Keratinocyte (primary cell): ENCODE data around the gene PIEZO1. TPM values are rescaled to one million over a fixed set of nuclear protein-coding genes. Genes with fewer than 3 reads are reported as not detected.

ENCODE experiments used
- DNase-seq: peaks from one replicate; pipeline ENCODE4 v3.0.0-alpha.2; 2011; ENCODE audit warnings: low read depth, missing footprints, low spot score
- FAIRE-seq: peaks from 2 replicates; lab custom pipeline; 2011; peaks lifted over from hg19 to GRCh38; lab: Jason Lieb, UNC
- H2AFZ ChIP-seq: 2 replicates; pipeline ENCODE4 v1.6.0; 2012; ENCODE audit warnings: low read length, control low read depth, inconsistent platforms; ENCODE audit not compliant: control insufficient read depth
- H3K27ac ChIP-seq: 2 replicates; pipeline ENCODE4 v1.5.1; 2011; ENCODE audit warnings: low read length; ENCODE audit not compliant: control insufficient read depth, insufficient read depth
- H3K27me3 ChIP-seq: 3 replicates; pipeline ENCODE4 v1.6.0; 2011; ENCODE audit warnings: low read length; ENCODE audit not compliant: control insufficient read depth, insufficient read depth; ENCODE audit errors: extremely low read depth
- H3K36me3 ChIP-seq, 2 experiments: 2 replicates in 1 of 2; 3 replicates in 1 of 2; pipeline ENCODE4 v1.5.1; 2011; ENCODE audit warnings: low read length in 2 of 2, mild to moderate bottlenecking in 1 of 2; ENCODE audit not compliant: control insufficient read depth in 2 of 2, insufficient read depth in 2 of 2; ENCODE audit errors: extremely low read depth in 1 of 2
- H3K4me1 ChIP-seq: 3 replicates; pipeline ENCODE4 v1.5.1; 2011; ENCODE audit warnings: low read length; ENCODE audit not compliant: control insufficient read depth, insufficient read depth; ENCODE audit errors: extremely low read depth
- H3K4me2 ChIP-seq: 3 replicates; pipeline ENCODE4 v1.6.0; 2011; ENCODE audit warnings: low read depth, low read length; ENCODE audit not compliant: control insufficient read depth, insufficient read depth; ENCODE audit errors: extremely low read depth
- H3K4me3 ChIP-seq, 3 experiments: fragments of 200-600 bp in 1 of 3; sonication (generic) in 1 of 3; 2 replicates in 2 of 3; 3 replicates in 1 of 3; pipeline ENCODE4 v1.5.1; 2011 to 2016; ENCODE audit warnings: low read length in 3 of 3, mild to moderate bottlenecking in 3 of 3, control low read depth in 2 of 3, inconsistent platforms in 1 of 3, low read depth in 1 of 3, mixed read lengths in 1 of 3, mixed run types in 1 of 3, moderate library complexity in 1 of 3; ENCODE audit not compliant: control insufficient read depth in 2 of 3, insufficient read depth in 2 of 3; ENCODE audit errors: extremely low read depth in 1 of 3
- H3K79me2 ChIP-seq: 2 replicates; pipeline ENCODE4 v1.6.0; 2012; ENCODE audit warnings: low read length; ENCODE audit not compliant: control insufficient read depth, insufficient read depth
- H3K9ac ChIP-seq: 3 replicates; pipeline ENCODE4 v1.6.0; 2011; ENCODE audit warnings: low read length; ENCODE audit not compliant: control insufficient read depth, insufficient read depth; ENCODE audit errors: extremely low read depth
- H3K9me1 ChIP-seq: 3 replicates; pipeline ENCODE4 v1.6.0; 2011; ENCODE audit warnings: low read length; ENCODE audit not compliant: control insufficient read depth, insufficient read depth; ENCODE audit errors: extremely low read depth
- H3K9me3 ChIP-seq: 2 replicates; pipeline ENCODE4 v1.5.1; 2012; ENCODE audit warnings: low read depth, low read length; ENCODE audit not compliant: control insufficient read depth
- H4K20me1 ChIP-seq: 3 replicates; pipeline ENCODE4 v1.6.0; 2011; ENCODE audit warnings: low read length; ENCODE audit not compliant: control insufficient read depth, insufficient read depth; ENCODE audit errors: extremely low read depth
- CTCF ChIP-seq, 3 experiments: IDR thresholded peaks in 1 of 3; conservative IDR thresholded peaks in 1 of 3; optimal IDR thresholded peaks in 1 of 3; 2 replicates in 2 of 3; 3 replicates in 1 of 3; pipeline versions ENCODE3 to v1.5.1; 2011; ENCODE audit warnings: low read length in 3 of 3, mild to moderate bottlenecking in 3 of 3, moderate library complexity in 2 of 3, control low read depth in 1 of 3, inconsistent platforms in 1 of 3; ENCODE audit not compliant: insufficient read depth in 2 of 3; ENCODE audit errors: extremely low read depth in 1 of 3
- EZH2 ChIP-seq: IDR thresholded peaks from one replicate; pipeline ENCODE4 v1.6.1; 2012; ENCODE audit warnings: inconsistent platforms, mild to moderate bottlenecking, low read length, moderate library complexity
- dilution Hi-C: fragments of 300-500 bp; cut with MboI; formaldehyde crosslinking; loops from one replicate; pipeline ENCODE4 v1.7.0; 2020; ENCODE audit warnings: low sequenced_read_pairs; ENCODE audit not compliant: extremely low pct_ligation_motif_present
- polyA plus RNA-seq, 5 experiments: library from polyadenylated mRNA; depleted of rRNA in 3 of 5; stranded (reverse) in 3 of 5; stranded (forward) in 1 of 5; unstranded in 1 of 5; fragments of >200 nt; gene quantifications; 1 replicate in 1 of 5; 2 replicates in 3 of 5; 3 replicates in 1 of 5; pipeline versions ENCODE4 v1.2.1 to v1.2.3, GENCODE V29; 2011 to 2012; ENCODE audit warnings: missing spikeins in 2 of 5, low read depth in 1 of 5, low replicate concordance in 1 of 5

Gene PIEZO1
- polyA plus RNA-seq, 1 donor (not counting 4 experiments of a cell fraction or from before 2014, with no cell fraction given) = 62.8 TPM

- TF ChIP-seq EZH2 = no peak
- TF ChIP-seq CTCF (optimal IDR thresholded peaks at IDR 0.05 in 1 of 3, IDR thresholded peaks at IDR 0.05 in 1 of 3, conservative IDR thresholded peaks at IDR 0.05 in 1 of 3; ENCODE audit: extremely low read depth in 1 of 3, insufficient read depth in 2 of 3, low read length in 3 of 3) = no peak
- dilution Hi-C loops = no loop called here
Observed at GRCh38 chr16:88723507-88723887, 61.5 kb downstream of the PIEZO1 start.

GRCh38 chr16:88722784-88723506, 62.1 kb downstream of the PIEZO1 start:
- FAIRE-seq = no peak
- H3K36me3 ChIP-seq = peaks cover 50 to 67% of the 10 kb centered on the region in 2 experiments

More at GRCh38 chr16:88723507-88723887, 61.5 kb downstream of the PIEZO1 start:
- FAIRE-seq = no peak
- H3K9me1 ChIP-seq = no peaks in the 10 kb centered on the region
- no peaks in the 10 kb centered on the region for H3K27me3 ChIP-seq
- H4K20me1 ChIP-seq = no peaks in the 10 kb centered on the region
- H3K79me2 ChIP-seq = no peaks in the 10 kb centered on the region
- no peak overlapping the region for H2AFZ ChIP-seq
- H3K36me3 ChIP-seq = peaks cover 44 to 62% of the 10 kb centered on the region in 2 experiments
- no peak for DNase-seq
- H3K9me3 ChIP-seq = no peaks in the 10 kb centered on the region
- no peak overlapping the region for H3K27ac ChIP-seq
- no peaks in the 10 kb centered on the region for H3K4me1 ChIP-seq
- H3K9ac ChIP-seq = no peak overlapping the region
- H3K4me2 ChIP-seq = no peak overlapping the region
- H3K4me3 ChIP-seq = no peak overlapping the region

More at GRCh38 chr16:88722784-88723506, 62.1 kb downstream of the PIEZO1 start:
- Histone ChIP-seq H3K27ac (no peak overlapping the region), H4K20me1 (no peaks in the 10 kb centered on the region), H3K4me3 (no peak overlapping the region), H3K9me3 (no peaks in the 10 kb centered on the region), H3K4me1 (no peaks in the 10 kb centered on the region), H3K4me2 (no peak overlapping the region), H3K9ac (no peak overlapping the region), H2AFZ (no peak overlapping the region), H3K9me1 (no peaks in the 10 kb centered on the region), H3K79me2 (no peaks in the 10 kb centered on the region), H3K27me3 (no peaks in the 10 kb centered on the region)
- dilution Hi-C loops = no loop called here
- TF ChIP-seq CTCF (optimal IDR thresholded peaks at IDR 0.05 in 1 of 3, IDR thresholded peaks at IDR 0.05 in 1 of 3, conservative IDR thresholded peaks at IDR 0.05 in 1 of 3; ENCODE audit: extremely low read depth in 1 of 3, insufficient read depth in 2 of 3, low read length in 3 of 3) = no peak
- no peak for TF ChIP-seq EZH2
- DNase-seq = no peak
